ENCODE results near the gene KIF1A.

GRCh38 chr2:240819858-240820606, at the start of gene KIF1A:
- TF ChIP-seq SIX5 (IDR thresholded peaks at IDR 0.05; ENCODE audit: low read depth, low read length) (no peak), SRF (IDR thresholded peaks at IDR 0.05; ENCODE audit: low read depth, low read length) (no peak), POLR2A (IDR thresholded peaks at IDR 0.05; ENCODE audit: control extremely low read depth in 1 of 2, low read depth in 2 of 2, low read length in 2 of 2) (peak in 1 of 2 experiments; percentile 74; a peak in 2 of 3 replicates), CREB1 (IDR thresholded peaks at IDR 0.05) (peak; percentile 80), CHD7 (IDR thresholded peaks at IDR 0.05; ENCODE audit: insufficient replicate concordance, low read length) (no peak), GTF2F1 (IDR thresholded peaks at IDR 0.05; ENCODE audit: borderline replicate concordance, low read depth, low read length) (no peak), CTCF (IDR thresholded peaks at IDR 0.05; ENCODE audit: control extremely low read depth in 1 of 3, insufficient read depth in 1 of 3, low read depth in 1 of 3, low read length in 3 of 3) (no peak), E2F6 (IDR thresholded peaks at IDR 0.05) (no peak), EZH2 (IDR thresholded peaks at IDR 0.05; ENCODE audit: low read depth, low read length, severe bottlenecking) (no peak)
